ENCODE data around the gene TP53BP1. TPM values are rescaled to one million over a fixed set of nuclear protein-coding genes. Genes with fewer than 3 reads are reported as not detected.
"Not testable (repeated sequence)": the region's sequence is repeated elsewhere in the genome, so short reads cannot be mapped to it uniquely, and the experiment has no call there.

TP53BP1 gene
- total RNA-seq, 1 donor from 2014 or later, result 99.5 TPM

DNA sequence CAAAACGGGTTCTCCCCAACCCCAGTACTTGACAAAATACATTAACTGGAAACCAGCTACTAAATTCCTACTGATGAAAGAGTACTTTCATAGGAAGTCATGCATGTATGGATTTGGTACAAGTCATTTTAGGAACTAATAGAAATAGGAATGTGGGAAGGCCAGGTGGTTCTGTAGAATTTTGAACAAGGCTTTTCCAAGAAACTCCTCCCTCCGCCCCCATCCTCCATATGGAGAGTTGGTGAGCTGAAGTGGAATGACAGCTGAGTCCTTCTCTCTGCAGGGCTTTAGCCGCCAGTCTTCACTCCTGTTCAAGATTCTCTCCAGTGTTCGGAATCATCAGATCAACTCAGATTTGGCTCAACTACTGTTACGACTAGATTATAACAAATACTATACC is 88.8 kb downstream of the TP53BP1 start:
- no peaks in the 10 kb centered on the region for H3K27me3 Mint-ChIP-seq (ENCODE audit: low read depth)
- H3K4me1 Mint-ChIP-seq, result no peaks in the 10 kb centered on the region
- DNase-seq (ENCODE audit: low read depth, low spot score), result no peak
- H3K4me3 Mint-ChIP-seq, result no peak overlapping the region
- H3K9me3 Mint-ChIP-seq, result no peaks in the 10 kb centered on the region
- H3K27ac Mint-ChIP-seq (ENCODE audit: unreplicated experiment), result no peak overlapping the region
- peaks cover 42% of the 10 kb centered on the region for H3K36me3 Mint-ChIP-seq (ENCODE audit: low read depth)
- TF ChIP-seq CTCF (conservative IDR thresholded peaks at IDR 0.05), result no peak

DNA sequence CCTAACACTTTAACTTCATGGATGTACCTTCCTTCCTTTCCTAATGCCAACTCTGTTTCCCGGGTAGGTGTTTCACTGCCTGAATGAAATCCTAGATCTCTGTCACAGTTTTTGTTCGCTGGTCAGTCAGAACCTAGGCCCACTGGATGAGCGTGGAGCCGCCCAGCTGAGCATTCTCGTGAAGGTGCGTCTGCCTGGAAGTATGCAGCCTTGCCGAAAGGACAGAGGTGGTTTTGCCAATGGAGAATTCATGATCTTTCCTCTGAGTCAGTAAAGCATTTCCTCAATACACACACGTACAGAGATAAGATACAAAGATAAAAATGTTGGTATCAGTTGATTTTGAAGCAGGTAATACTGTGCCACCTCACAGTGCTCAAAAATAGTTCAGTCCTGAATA is 89.3 kb downstream of the TP53BP1 start:
- no peaks in the 10 kb centered on the region for H3K27me3 Mint-ChIP-seq (ENCODE audit: low read depth)
- TF ChIP-seq CTCF (conservative IDR thresholded peaks at IDR 0.05), result no peak
- H3K4me1 Mint-ChIP-seq, result no peaks in the 10 kb centered on the region
- H3K9me3 Mint-ChIP-seq, result no peaks in the 10 kb centered on the region
- peaks cover 37% of the 10 kb centered on the region for H3K36me3 Mint-ChIP-seq (ENCODE audit: low read depth)
- H3K4me3 Mint-ChIP-seq, result no peak overlapping the region
- H3K27ac Mint-ChIP-seq (ENCODE audit: unreplicated experiment), result no peak overlapping the region
- no peak for DNase-seq (ENCODE audit: low read depth, low spot score)

- Mint-ChIP-seq H3K9me3 (no peaks in the 10 kb centered on the region), H3K4me1 (no peaks in the 10 kb centered on the region), H3K4me3 (no peak overlapping the region), H3K27ac (ENCODE audit: unreplicated experiment) (no peak overlapping the region), H3K27me3 (ENCODE audit: low read depth) (no peaks in the 10 kb centered on the region), H3K36me3 (ENCODE audit: low read depth) (peaks cover 27% of the 10 kb centered on the region)
- no peak for TF ChIP-seq CTCF (conservative IDR thresholded peaks at IDR 0.05)
- DNase-seq (ENCODE audit: low read depth, low spot score), result no peak
Observed at GRCh38 chr15:43402255-43402654, 90.7 kb downstream of the TP53BP1 start.

- H3K27me3 Mint-ChIP-seq (ENCODE audit: low read depth); H3K9me3 Mint-ChIP-seq; H3K4me3 Mint-ChIP-seq: not testable (repeated sequence)
Observed at GRCh38 chr15:43393592-43393991, 99.4 kb downstream of the TP53BP1 start.

GRCh38 chr15:43390723-43391122 is 102.2 kb downstream of the TP53BP1 start:
- no peak overlapping the region for H3K27ac Mint-ChIP-seq (ENCODE audit: unreplicated experiment)
- no peak for DNase-seq (ENCODE audit: low read depth, low spot score)
- H3K9me3 Mint-ChIP-seq, result no peaks in the 10 kb centered on the region
- no peak for TF ChIP-seq CTCF (conservative IDR thresholded peaks at IDR 0.05)
- H3K27me3 Mint-ChIP-seq (ENCODE audit: low read depth), result no peaks in the 10 kb centered on the region
- H3K4me1 Mint-ChIP-seq, result no peaks in the 10 kb centered on the region
- no peak overlapping the region for H3K4me3 Mint-ChIP-seq
- H3K36me3 Mint-ChIP-seq (ENCODE audit: low read depth), result peaks cover 19% of the 10 kb centered on the region

More at GRCh38 chr15:43393592-43393991, 99.4 kb downstream of the TP53BP1 start:
- not testable (repeated sequence) for H3K4me1 Mint-ChIP-seq; DNase-seq (ENCODE audit: low read depth, low spot score); H3K27ac Mint-ChIP-seq (ENCODE audit: unreplicated experiment)
- H3K36me3 Mint-ChIP-seq (ENCODE audit: low read depth), result peaks cover 16% of the 10 kb centered on the region

DNA sequence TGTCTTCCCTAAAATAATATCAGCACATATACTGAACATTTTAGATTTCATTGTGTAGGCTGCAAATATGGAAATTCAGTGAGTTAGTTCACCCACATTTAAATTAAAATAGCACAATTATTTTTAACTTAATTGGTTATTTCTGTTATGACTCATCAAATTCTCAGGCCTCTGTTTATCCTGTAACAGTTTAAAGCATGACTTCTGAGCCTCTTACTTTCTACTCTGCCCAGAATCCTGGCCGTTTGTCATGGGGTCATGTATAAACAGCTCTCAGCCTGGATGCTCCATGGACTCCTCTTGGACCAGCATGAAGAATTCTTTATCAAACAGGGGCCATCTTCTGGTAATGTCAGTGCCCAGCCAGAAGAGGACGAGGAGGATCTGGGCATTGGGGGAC is 109.9 kb downstream of the TP53BP1 start:
- no peaks in the 10 kb centered on the region for H3K27me3 Mint-ChIP-seq (ENCODE audit: low read depth)
- H3K9me3 Mint-ChIP-seq, result no peaks in the 10 kb centered on the region
- no peak for TF ChIP-seq CTCF (conservative IDR thresholded peaks at IDR 0.05)
- no peak overlapping the region for H3K4me3 Mint-ChIP-seq
- H3K36me3 Mint-ChIP-seq (ENCODE audit: low read depth), result peaks cover 13% of the 10 kb centered on the region
- no peak overlapping the region for H3K27ac Mint-ChIP-seq (ENCODE audit: unreplicated experiment)
- DNase-seq (ENCODE audit: low read depth, low spot score), result no peak
- no peaks in the 10 kb centered on the region for H3K4me1 Mint-ChIP-seq
